ENCODE results near the gene DXO. TPM values are rescaled to one million over a fixed set of nuclear protein-coding genes. Genes with fewer than 3 reads are reported as not detected.

DXO gene
- polyA plus RNA-seq, 3 donors: 5.5 to 49.6 (median 10.4) TPM

GRCh38 chr6:31947070-31947675 lies 24.8 kb downstream of the DXO start:
- peaks cover 15 to 16% of the 10 kb centered on the region in 2 donors for H3K36me3 ChIP-seq (replicated peaks in 1 of 2; ENCODE audit: control insufficient read depth in 1 of 2, insufficient read depth in 2 of 2, low read length in 2 of 2)
- no peak overlapping the region for H3K27ac Mint-ChIP-seq
- H3K27ac ChIP-seq (ENCODE audit: low read depth in 1 of 2, low read length in 2 of 2): no peak overlapping the region

GRCh38 chr6:31946370-31946885 lies 25.5 kb downstream of the DXO start:
- H3K36me3 Mint-ChIP-seq: peaks cover 3 to 8% of the 10 kb centered on the region in 2 donors
- no peak overlapping the region for H3K9ac ChIP-seq (ENCODE audit: insufficient read depth, low read length, poor library complexity, severe bottlenecking)
- no peak for DNase-seq

More at GRCh38 chr6:31947070-31947675, 24.8 kb downstream of the DXO start:
- TF ChIP-seq CTCF (IDR thresholded peaks at IDR 0.05): no peak
- no peaks in the 10 kb centered on the region for H3K27me3 ChIP-seq (ENCODE audit: control insufficient read depth in 2 of 2, insufficient read depth in 2 of 2, low read length in 2 of 2)
- H3K4me1 Mint-ChIP-seq: peaks cover 17% of the 10 kb centered on the region
- no peak overlapping the region for H3K4me3 Mint-ChIP-seq
- H3K9ac ChIP-seq (ENCODE audit: insufficient read depth, low read length, poor library complexity, severe bottlenecking): no peak overlapping the region
- H2AFZ ChIP-seq (ENCODE audit: insufficient read depth, low read depth, low read length, poor library complexity, severe bottlenecking): no peak overlapping the region
- no peak for DNase-seq
- peaks cover 10 to 13% of the 10 kb centered on the region in 2 donors for H3K36me3 Mint-ChIP-seq
- H3K9me3 Mint-ChIP-seq: peaks cover 0 to 1% (median 0%) of the 10 kb centered on the region in 7 donors
- intact Hi-C loops (cut with micrococcal nuclease): no loop called here
- H3K4me2 ChIP-seq (replicated peaks; ENCODE audit: extremely low read depth, low read length, poor library complexity, severe bottlenecking): no peak overlapping the region
- no peaks in the 10 kb centered on the region for H3K9me3 ChIP-seq (replicated peaks in 1 of 2; ENCODE audit: control insufficient read depth in 1 of 2, insufficient read depth in 1 of 2, low read length in 2 of 2)
- H3K4me3 ChIP-seq (replicated peaks in 1 of 3; ENCODE audit: low read depth in 2 of 3, low read length in 3 of 3): no peak overlapping the region
- H3K4me1 ChIP-seq (ENCODE audit: control insufficient read depth in 1 of 2, insufficient read depth in 2 of 2, low read length in 2 of 2): peaks cover 3 to 4% of the 10 kb centered on the region in 2 donors
- peaks cover 13 to 27% (median 26%) of the 10 kb centered on the region in 3 donors for H3K27me3 Mint-ChIP-seq (ENCODE audit: low read depth in 3 of 3)
- no peaks in the 10 kb centered on the region for H3K79me2 ChIP-seq (ENCODE audit: insufficient read depth, low read length)
- 88% methylated on average over 24 of the region's 24 CpGs for WGBS (ENCODE audit: insufficient coverage)
- no peaks in the 10 kb centered on the region for H4K20me1 ChIP-seq (ENCODE audit: insufficient read depth, low read length)

More at GRCh38 chr6:31946370-31946885, 25.5 kb downstream of the DXO start:
- Mint-ChIP-seq H3K27me3 (ENCODE audit: low read depth in 3 of 3) (peaks cover 13 to 29% (median 27%) of the 10 kb centered on the region in 3 donors), H3K4me3 (no peak overlapping the region), H3K4me1 (peaks cover 17% of the 10 kb centered on the region), H3K9me3 (peaks cover 0 to 1% (median 0%) of the 10 kb centered on the region in 7 donors), H3K27ac (peak overlapping the region in 2 of 7 donors; percentile 0 to 3)
- WGBS (ENCODE audit: insufficient coverage): 90% methylated on average over 11 of the region's 11 CpGs
- no peak for TF ChIP-seq CTCF (IDR thresholded peaks at IDR 0.05)
- no peak overlapping the region for H3K27ac ChIP-seq (ENCODE audit: low read depth in 1 of 2, low read length in 2 of 2)
- peaks cover 3 to 4% of the 10 kb centered on the region in 2 donors for H3K4me1 ChIP-seq (ENCODE audit: control insufficient read depth in 1 of 2, insufficient read depth in 2 of 2, low read length in 2 of 2)
- H3K9me3 ChIP-seq (replicated peaks in 1 of 2; ENCODE audit: control insufficient read depth in 1 of 2, insufficient read depth in 1 of 2, low read length in 2 of 2): no peaks in the 10 kb centered on the region
- no peak overlapping the region for H3K4me2 ChIP-seq (replicated peaks; ENCODE audit: extremely low read depth, low read length, poor library complexity, severe bottlenecking)
- intact Hi-C loops (cut with micrococcal nuclease): no loop called here
- no peaks in the 10 kb centered on the region for H3K27me3 ChIP-seq (ENCODE audit: control insufficient read depth in 2 of 2, insufficient read depth in 2 of 2, low read length in 2 of 2)
- no peaks in the 10 kb centered on the region for H4K20me1 ChIP-seq (ENCODE audit: insufficient read depth, low read length)
- H3K36me3 ChIP-seq (replicated peaks in 1 of 2; ENCODE audit: control insufficient read depth in 1 of 2, insufficient read depth in 2 of 2, low read length in 2 of 2): peaks cover 7 to 8% of the 10 kb centered on the region in 2 donors
- no peak overlapping the region for H2AFZ ChIP-seq (ENCODE audit: insufficient read depth, low read depth, low read length, poor library complexity, severe bottlenecking)
- H3K4me3 ChIP-seq (replicated peaks in 1 of 3; ENCODE audit: low read depth in 2 of 3, low read length in 3 of 3): no peak overlapping the region
- H3K79me2 ChIP-seq (ENCODE audit: insufficient read depth, low read length): no peaks in the 10 kb centered on the region

All from CD14-positive monocyte (primary cell).